ENCODE data around the gene LHPP. TPM values are rescaled to one million over a fixed set of nuclear protein-coding genes. Genes with fewer than 3 reads are reported as not detected.

The LHPP gene
- polyA plus RNA-seq, 1 experiment, result 7.1 TPM

- DNase-seq (ENCODE audit: low read depth, low spot score), result no peak
- TF ChIP-seq CTCF (IDR thresholded peaks at IDR 0.05; ENCODE audit: low read depth, low read length), result no peak
- Histone ChIP-seq H3K27ac (ENCODE audit: low read depth, low read length) (no peak overlapping the region), H3K9me3 (ENCODE audit: control insufficient read depth, insufficient read depth, low read length) (no peaks in the 10 kb centered on the region; the same call in 1 of the 2 replicates), H3K27me3 (ENCODE audit: control insufficient read depth, insufficient read depth, low read length) (no peaks in the 10 kb centered on the region), H3K4me3 (ENCODE audit: low read depth, low read length) (no peak overlapping the region)
- POLR2A ChIA-PET, result no interaction called here
- CTCF ChIA-PET, result interaction anchor here (0.6 kb wide), 1 partner anchor 299 kb away, joined by 12 read pairs; no protein-coding TSS in a partner anchor
Observed at GRCh38 chr10:124611738-124612137, 150.1 kb downstream of the LHPP start.

DNA sequence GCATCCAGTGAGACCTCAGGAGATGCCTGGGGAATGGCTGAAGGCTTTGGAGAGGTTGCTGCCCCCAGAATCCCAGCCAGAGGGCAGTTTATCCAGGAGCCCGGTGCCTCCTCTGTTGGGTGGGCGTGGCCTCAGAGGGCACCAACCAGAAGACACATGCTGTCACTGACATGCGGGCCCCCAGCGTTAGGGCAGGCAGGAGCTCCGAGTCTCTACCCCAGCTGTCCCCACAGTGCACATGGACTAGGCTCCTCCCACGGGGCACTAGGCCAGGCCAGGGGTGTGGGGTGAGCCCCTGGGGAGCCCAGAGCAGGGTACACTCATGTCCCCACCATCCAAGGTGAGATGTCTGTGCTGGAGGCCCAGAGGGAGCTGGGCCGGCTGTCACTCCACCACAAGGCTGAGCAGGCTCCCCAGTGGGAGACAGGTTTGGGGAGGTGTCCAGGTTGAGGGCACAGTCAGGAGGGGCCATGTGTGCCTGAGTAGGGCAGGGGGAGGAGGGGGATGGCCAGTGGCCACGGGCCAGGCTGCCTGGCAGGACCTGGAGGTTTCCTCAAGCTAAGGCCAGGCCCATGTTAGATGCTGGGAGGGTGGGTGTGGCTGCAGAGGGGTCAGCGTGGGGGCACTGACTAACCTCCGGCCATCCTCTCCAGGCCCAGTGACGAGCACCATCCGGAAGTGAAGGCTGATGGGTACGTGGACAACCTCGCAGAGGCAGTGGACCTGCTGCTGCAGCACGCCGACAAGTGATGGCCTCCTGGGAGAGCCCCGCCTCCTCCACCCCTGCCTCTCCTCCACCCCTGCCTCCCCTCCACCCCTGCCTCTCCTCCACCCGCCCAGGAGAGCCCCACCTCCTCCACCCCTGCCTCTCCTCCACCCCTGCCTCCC lies 151.2 kb downstream of the LHPP start:
- H3K27me3 ChIP-seq (ENCODE audit: control insufficient read depth, insufficient read depth, low read length), result no peaks in the 10 kb centered on the region
- DNase-seq (ENCODE audit: low read depth, low spot score), result no peak
- H3K9me3 ChIP-seq (ENCODE audit: control insufficient read depth, insufficient read depth, low read length), result no peaks in the 10 kb centered on the region; the same call in 1 of the 2 replicates
- H3K4me3 ChIP-seq (ENCODE audit: low read depth, low read length), result no peak overlapping the region
- ChIA-PET POLR2A (interaction anchor here (0.6 kb wide), 1 partner anchor 65 kb away, joined by 3 read pairs; no protein-coding TSS in a partner anchor), CTCF (no interaction called here)
- H3K27ac ChIP-seq (ENCODE audit: low read depth, low read length), result no peak overlapping the region
- TF ChIP-seq CTCF (IDR thresholded peaks at IDR 0.05; ENCODE audit: low read depth, low read length), result no peak

DNA sequence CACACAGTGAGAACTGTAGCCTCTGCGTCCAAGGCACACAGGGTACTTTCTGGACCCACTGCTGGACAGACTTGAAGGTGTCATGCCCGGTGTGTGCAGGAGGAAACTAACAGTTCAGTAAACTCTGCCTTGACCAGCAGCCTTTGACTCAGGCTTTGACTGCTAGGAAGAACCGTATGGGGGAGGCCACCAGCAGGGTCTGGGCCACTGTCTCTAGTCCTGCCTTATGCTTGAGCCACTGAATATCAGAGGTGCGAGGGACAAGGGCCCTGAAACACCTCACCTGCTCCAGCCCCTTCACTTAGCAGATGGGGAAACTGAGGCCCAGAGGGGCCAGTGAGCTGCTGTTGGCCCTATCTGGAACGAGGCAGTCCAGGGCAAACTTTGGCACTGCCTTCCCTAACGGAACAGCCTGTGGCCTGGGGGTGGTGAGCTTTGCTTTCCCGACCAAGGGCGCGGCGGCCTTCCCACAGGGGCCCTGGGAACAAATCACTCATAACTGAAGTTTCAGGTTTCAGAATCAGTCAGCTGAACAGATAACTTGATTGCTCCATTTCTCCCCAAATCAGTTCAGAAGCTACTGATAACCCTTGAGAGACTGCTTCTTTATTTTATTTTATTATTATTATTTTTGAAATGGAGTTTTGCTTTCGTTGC lies 152.5 kb downstream of the LHPP start:
- DNase-seq (ENCODE audit: low read depth, low spot score), result no peak
- POLR2A ChIA-PET, result no interaction called here

DNA sequence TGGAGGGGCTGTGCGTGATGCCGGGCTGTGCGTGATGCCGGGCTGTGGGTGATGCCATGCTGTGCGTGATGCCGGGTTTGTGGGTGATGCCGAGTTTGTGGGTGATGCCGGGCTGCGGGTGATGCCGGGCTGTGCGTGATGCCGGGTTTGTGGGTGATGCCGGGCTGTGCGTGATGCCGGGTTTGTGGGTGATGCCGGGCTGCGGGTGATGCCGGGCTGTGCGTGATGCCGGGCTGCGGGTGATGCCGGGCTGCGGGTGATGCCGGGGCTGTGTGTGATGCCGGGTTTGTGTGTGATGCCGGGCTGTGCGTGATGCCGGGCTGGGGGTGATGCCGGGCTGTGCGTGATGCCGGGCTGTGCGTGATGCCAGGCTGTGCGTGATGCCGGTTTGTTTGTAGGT lies 153.6 kb downstream of the LHPP start:
- Histone ChIP-seq H3K27me3 (ENCODE audit: control insufficient read depth, insufficient read depth, low read length) (no peaks in the 10 kb centered on the region), H3K27ac (ENCODE audit: low read depth, low read length) (no peak overlapping the region), H3K4me3 (ENCODE audit: low read depth, low read length) (no peak overlapping the region), H3K9me3 (ENCODE audit: control insufficient read depth, insufficient read depth, low read length) (no peaks in the 10 kb centered on the region; the same call in 1 of the 2 replicates)
- no peak for TF ChIP-seq CTCF (IDR thresholded peaks at IDR 0.05; ENCODE audit: low read depth, low read length)
- ChIA-PET POLR2A (interaction anchor here (0.7 kb wide), 1 partner anchor 113 kb away, joined by 3 read pairs; no protein-coding TSS in a partner anchor), CTCF (no interaction called here)
- no peak for DNase-seq (ENCODE audit: low read depth, low spot score)

More for the DNA sequence above, 152.5 kb downstream of the LHPP start:
- Histone ChIP-seq H3K27me3 (ENCODE audit: control insufficient read depth, insufficient read depth, low read length) (no peaks in the 10 kb centered on the region), H3K27ac (ENCODE audit: low read depth, low read length) (no peak overlapping the region), H3K4me3 (ENCODE audit: low read depth, low read length) (no peak overlapping the region), H3K9me3 (ENCODE audit: control insufficient read depth, insufficient read depth, low read length) (no peaks in the 10 kb centered on the region; the same call in 1 of the 2 replicates)
- CTCF ChIA-PET, result no interaction called here
- TF ChIP-seq CTCF (IDR thresholded peaks at IDR 0.05; ENCODE audit: low read depth, low read length), result no peak
